Measurements from ENCODE around the gene OMD. TPM values are rescaled to one million over a fixed set of nuclear protein-coding genes. Genes with fewer than 3 reads are reported as not detected.

OMD gene
- total RNA-seq, 2 experiments from 2014 or later: not detected

DNA sequence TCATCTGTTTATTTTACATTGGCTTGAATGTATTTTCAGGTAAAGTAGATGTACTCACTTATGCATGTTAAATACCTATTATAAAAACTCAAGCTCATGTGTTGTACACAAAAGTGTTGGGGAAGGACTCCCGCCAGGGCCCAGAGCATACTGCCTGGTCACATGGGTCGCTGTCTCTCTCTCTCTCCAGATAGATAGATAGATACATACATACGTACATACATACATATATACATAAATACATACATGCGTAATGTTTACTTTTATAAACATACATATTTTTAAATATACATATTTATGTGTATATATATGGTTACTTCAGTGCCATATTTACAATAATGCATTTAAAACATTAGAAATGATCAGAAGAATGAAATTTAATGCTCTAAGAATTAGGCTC lies 33.3 kb upstream of the OMD start:
- Histone ChIP-seq H3K9me2 (ENCODE audit: insufficient read depth, low read length) (no peaks in the 10 kb centered on the region), H3K4me3 (ENCODE audit: low read depth, low read length, poor library complexity, severe bottlenecking) (no peak overlapping the region), H3K79me2 (ENCODE audit: insufficient read depth, low read depth, low read length) (no peaks in the 10 kb centered on the region), H3K9me3 (ENCODE audit: low read length) (no peaks in the 10 kb centered on the region), H3K4me1 (ENCODE audit: insufficient read depth, low read length, poor library complexity, severe bottlenecking) (no peaks in the 10 kb centered on the region), H3K4me2 (ENCODE audit: low read length) (no peak overlapping the region), H3K36me3 (ENCODE audit: insufficient read depth, low read length) (no peaks in the 10 kb centered on the region), H3K27ac (ENCODE audit: low read depth, low read length, poor library complexity, severe bottlenecking) (no peak overlapping the region), H2AFZ (ENCODE audit: low read length) (no peak overlapping the region), H4K20me1 (ENCODE audit: insufficient read depth, low read length) (no peaks in the 10 kb centered on the region)
- no TSS peak for BruUV-seq (replicated peaks)
- no peak for DNase-seq (ENCODE audit: low spot score)
- ChIA-PET CTCF (ENCODE audit: unreplicated experiment) (no interaction called here), POLR2A (no interaction called here)
- intact Hi-C loops (cut with micrococcal nuclease; ENCODE audit: unreplicated experiment): no loop called here
- TF ChIP-seq, protein P1, sequence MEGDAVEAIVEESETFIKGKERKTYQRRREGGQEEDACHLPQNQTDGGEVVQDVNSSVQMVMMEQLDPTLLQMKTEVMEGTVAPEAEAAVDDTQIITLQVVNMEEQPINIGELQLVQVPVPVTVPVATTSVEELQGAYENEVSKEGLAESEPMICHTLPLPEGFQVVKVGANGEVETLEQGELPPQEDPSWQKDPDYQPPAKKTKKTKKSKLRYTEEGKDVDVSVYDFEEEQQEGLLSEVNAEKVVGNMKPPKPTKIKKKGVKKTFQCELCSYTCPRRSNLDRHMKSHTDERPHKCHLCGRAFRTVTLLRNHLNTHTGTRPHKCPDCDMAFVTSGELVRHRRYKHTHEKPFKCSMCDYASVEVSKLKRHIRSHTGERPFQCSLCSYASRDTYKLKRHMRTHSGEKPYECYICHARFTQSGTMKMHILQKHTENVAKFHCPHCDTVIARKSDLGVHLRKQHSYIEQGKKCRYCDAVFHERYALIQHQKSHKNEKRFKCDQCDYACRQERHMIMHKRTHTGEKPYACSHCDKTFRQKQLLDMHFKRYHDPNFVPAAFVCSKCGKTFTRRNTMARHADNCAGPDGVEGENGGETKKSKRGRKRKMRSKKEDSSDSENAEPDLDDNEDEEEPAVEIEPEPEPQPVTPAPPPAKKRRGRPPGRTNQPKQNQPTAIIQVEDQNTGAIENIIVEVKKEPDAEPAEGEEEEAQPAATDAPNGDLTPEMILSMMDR (conservative IDR thresholded peaks at IDR 0.05; ENCODE audit: low read length): no peak
- TF ChIP-seq EZH2phosphoT487 (IDR thresholded peaks at IDR 0.05; ENCODE audit: borderline replicate concordance, low read depth, low read length): no peak

DNA sequence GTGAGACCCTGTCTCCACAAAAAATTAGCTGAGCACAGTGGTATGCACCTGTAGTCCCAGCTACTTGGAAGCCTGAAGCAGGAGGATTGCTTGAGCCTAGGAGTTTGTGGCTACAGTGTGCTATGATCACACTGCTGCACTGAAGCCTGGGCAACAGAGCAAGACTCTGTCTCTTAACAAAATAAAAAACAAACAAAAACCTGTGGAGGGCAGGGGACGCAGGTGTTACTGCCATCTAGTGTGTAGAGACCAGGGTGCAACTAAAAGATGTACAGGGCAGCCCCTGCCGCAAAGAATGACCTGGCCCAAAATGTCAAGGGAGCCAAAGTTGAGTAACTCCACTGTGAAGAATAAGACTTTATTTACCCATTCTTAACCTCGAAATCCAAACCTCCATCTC lies 30.9 kb upstream of the OMD start:
- DNase-seq (ENCODE audit: low spot score): peak; percentile 15
- no peaks in the 10 kb centered on the region for H4K20me1 ChIP-seq (ENCODE audit: insufficient read depth, low read length)
- H2AFZ ChIP-seq (ENCODE audit: low read length): no peak overlapping the region
- no peaks in the 10 kb centered on the region for H3K9me2 ChIP-seq (ENCODE audit: insufficient read depth, low read length)
- H3K4me2 ChIP-seq (ENCODE audit: low read length): no peak overlapping the region
- intact Hi-C loops (cut with micrococcal nuclease; ENCODE audit: unreplicated experiment): no loop called here
- H3K27ac ChIP-seq (ENCODE audit: low read depth, low read length, poor library complexity, severe bottlenecking): no peak overlapping the region
- no peak for TF ChIP-seq EZH2phosphoT487 (IDR thresholded peaks at IDR 0.05; ENCODE audit: borderline replicate concordance, low read depth, low read length)
- TF ChIP-seq, protein P1 (conservative IDR thresholded peaks at IDR 0.05; ENCODE audit: low read length): peak; percentile 78
- H3K4me3 ChIP-seq (ENCODE audit: low read depth, low read length, poor library complexity, severe bottlenecking): no peak overlapping the region
- ChIA-PET CTCF (ENCODE audit: unreplicated experiment) (no interaction called here), POLR2A (no interaction called here)
- no peaks in the 10 kb centered on the region for H3K4me1 ChIP-seq (ENCODE audit: insufficient read depth, low read length, poor library complexity, severe bottlenecking)
- no TSS peak for BruUV-seq (replicated peaks)
- H3K36me3 ChIP-seq (ENCODE audit: insufficient read depth, low read length): no peaks in the 10 kb centered on the region
- H3K79me2 ChIP-seq (ENCODE audit: insufficient read depth, low read depth, low read length): no peaks in the 10 kb centered on the region
- no peaks in the 10 kb centered on the region for H3K9me3 ChIP-seq (ENCODE audit: low read length)

DNA sequence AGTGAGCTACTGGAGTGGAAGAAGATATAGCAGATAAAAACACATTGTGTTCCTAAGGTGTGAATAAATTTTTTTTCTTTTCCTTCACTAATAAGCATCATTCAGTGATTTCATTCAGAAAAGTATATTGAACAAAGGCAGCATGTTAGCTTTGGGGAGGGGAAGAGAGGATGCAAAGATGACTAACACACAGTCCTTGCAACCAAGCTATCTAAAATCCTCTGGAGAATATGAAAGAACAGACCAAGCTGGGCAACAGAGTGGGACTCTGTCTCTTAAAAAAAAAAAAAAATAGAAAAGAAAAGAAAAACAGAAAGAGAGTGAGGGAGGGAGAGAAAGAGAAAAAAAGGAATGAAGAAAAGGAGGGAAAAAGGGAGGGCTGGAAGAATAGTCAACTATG lies 22.3 kb upstream of the OMD start:
- no peak for DNase-seq (ENCODE audit: low spot score)
- no peaks in the 10 kb centered on the region for H3K36me3 ChIP-seq (ENCODE audit: insufficient read depth, low read length)
- no peaks in the 10 kb centered on the region for H3K79me2 ChIP-seq (ENCODE audit: insufficient read depth, low read depth, low read length)
- no peak overlapping the region for H3K27ac ChIP-seq (ENCODE audit: low read depth, low read length, poor library complexity, severe bottlenecking)
- ChIA-PET POLR2A (interaction anchor here (0.7 to 1.1 kb wide), 4 partner anchors 9 to 148 kb away, joined by 3 to 4 read pairs (median 4); no protein-coding TSS in a partner anchor), CTCF (ENCODE audit: unreplicated experiment) (no interaction called here)
- no peaks in the 10 kb centered on the region for H3K4me1 ChIP-seq (ENCODE audit: insufficient read depth, low read length, poor library complexity, severe bottlenecking)
- no peak overlapping the region for H3K4me3 ChIP-seq (ENCODE audit: low read depth, low read length, poor library complexity, severe bottlenecking)
- no peak overlapping the region for H3K4me2 ChIP-seq (ENCODE audit: low read length)
- TF ChIP-seq, protein P1 (conservative IDR thresholded peaks at IDR 0.05; ENCODE audit: low read length): no peak
- no peak for TF ChIP-seq EZH2phosphoT487 (IDR thresholded peaks at IDR 0.05; ENCODE audit: borderline replicate concordance, low read depth, low read length)
- no peaks in the 10 kb centered on the region for H4K20me1 ChIP-seq (ENCODE audit: insufficient read depth, low read length)
- no peak overlapping the region for H2AFZ ChIP-seq (ENCODE audit: low read length)
- no peaks in the 10 kb centered on the region for H3K9me3 ChIP-seq (ENCODE audit: low read length)
- no TSS peak for BruUV-seq (replicated peaks)
- intact Hi-C loops (cut with micrococcal nuclease; ENCODE audit: unreplicated experiment): no loop called here
- H3K9me2 ChIP-seq (ENCODE audit: insufficient read depth, low read length): no peaks in the 10 kb centered on the region

Data from OCI-LY7 (cell line).